GM19035 (cell line): Measurements from ENCODE around the gene NRG4.
A peak's percentile ranks its signal among the peaks of the same experiment; 100 is the strongest.
"Not testable (repeated sequence)": the region's sequence is repeated elsewhere in the genome, so short reads cannot be mapped to it uniquely, and the experiment has no call there.

Experiments
- ATAC-seq: cut with Tn5 transposase; IDR thresholded peaks from one replicate; pipeline ENCODE4 v1.9.1; 2021; ENCODE audit not compliant: unreplicated experiment

NRG4 gene

DNA sequence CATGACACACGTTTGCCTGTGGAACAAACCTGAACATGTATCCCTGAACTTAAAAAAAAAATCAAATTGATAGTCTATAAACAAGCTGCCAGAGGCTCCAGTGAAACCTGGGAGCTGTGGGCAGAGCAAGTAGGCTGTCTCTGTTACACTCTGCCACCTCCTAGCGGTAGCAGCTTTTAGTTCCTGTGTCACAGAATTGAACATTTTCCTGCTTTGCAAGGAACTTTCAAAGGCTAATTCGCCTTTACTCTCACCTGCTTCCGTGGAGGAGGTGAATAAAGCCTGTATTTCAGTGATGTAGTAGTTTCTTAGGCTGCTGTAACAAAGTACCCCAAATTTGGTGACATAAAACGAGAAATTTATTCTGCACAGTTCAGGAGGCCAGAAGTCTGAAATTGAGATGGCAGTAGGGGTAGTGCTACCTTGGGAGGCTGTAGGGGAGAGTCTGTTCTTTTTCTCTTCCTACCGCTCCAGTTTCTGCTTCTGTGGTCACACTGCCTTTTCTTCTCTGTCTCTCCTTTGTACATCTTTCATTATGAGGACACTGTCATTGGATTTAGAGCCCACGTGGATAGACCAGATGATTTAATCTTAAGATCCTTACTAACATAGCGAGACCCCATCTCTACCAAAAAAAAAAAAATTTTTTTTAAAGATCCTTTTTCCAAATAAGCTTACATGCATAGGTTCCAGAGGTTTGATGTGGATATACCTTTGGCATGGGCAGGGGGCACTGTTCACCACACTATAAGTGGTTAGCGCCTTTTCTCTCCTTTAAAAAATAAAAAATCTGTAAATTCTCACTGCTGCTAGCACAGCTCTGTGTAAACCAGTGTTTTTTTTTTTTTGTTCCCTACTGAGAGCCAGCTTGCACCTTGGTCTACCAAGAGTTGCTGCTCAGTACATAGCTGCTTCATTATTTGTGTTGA is 83.3 kb downstream of the NRG4 start:
- no peak for ATAC-seq

- no peak for ATAC-seq
Measured at GRCh38 chr15:75927601-75928000, 84.6 kb downstream of the NRG4 start.

DNA sequence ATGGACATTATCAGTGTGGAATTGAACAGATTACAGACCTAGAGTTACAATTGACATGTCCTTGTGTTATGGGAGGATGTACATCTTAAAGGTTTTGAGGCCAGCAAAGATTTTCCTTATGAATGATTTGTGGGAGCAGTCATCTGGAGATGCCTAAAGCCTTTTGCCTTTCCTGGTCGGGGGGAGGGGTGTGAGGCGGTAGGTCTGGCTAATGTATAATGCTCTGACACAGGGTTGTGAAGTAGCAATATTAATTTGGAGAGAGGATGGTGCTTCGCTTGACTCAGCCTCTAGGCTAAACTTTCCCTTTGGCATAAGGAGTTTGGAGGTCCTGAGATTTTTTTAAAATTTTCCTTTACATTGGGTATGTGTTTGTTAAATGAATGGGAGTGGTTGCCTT is 85.3 kb downstream of the NRG4 start:
- ATAC-seq, result no peak

DNA sequence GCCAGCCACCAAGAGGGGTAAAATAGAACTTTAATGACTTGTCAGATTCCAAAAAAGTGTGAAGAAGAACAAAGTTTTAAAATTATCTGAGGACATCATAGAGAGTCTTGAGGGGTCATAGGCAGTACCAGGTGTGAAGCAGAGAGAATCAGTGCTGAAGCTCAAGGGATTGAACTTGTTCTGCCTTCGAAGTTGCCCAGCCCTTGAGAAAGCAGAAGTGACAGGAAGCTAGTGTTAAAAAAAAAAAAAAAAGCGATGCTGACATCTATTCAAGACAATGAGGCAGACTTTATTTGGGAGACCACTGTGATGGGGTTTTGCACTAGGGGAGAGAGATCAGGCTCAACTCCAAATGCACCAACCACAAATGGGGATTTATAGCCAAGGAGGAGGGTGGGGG is 86.8 kb downstream of the NRG4 start:
- no peak for ATAC-seq

DNA sequence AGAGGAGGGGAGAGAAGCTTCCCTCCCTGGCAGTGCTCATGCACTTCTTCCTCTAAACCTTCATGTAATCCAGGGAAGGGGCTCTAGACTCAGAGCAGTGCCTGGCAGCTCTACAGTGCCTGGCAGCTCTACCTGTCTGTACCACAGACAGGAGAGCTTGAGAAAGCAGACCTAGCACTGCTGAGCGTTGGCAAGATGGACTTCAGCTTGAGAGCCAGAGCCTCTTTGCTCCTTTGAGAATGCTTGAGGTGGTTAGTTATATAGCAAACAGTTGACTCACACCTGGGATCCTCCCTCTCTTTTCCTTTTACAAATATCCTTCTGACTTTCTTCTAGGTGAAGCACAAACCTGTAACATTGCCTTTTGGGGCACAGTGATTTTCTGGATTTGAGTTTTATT is 87.6 kb downstream of the NRG4 start:
- no peak for ATAC-seq

DNA sequence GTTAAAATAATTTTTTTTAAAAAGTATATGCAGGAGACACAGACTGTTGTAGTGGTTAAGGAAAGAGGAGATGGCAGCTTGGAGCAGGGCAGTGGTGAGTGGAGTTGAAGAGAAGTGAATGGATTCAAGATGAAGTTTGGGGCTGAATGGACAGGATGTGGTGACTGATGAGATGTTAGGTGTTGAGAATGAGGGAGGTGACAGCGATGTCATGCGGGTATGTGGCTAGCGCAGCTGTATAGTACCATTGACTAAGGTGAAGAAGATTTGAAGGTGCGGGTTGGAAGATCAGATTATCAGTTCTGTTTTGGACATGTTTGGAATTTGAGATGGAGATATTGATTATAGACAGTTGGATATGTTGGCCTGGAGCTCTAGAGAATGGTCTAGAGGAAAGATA is 88.5 kb downstream of the NRG4 start:
- no peak for ATAC-seq

- no peak for ATAC-seq
Measured at GRCh38 chr15:75921732-75922703, 90.2 kb downstream of the NRG4 start.

DNA sequence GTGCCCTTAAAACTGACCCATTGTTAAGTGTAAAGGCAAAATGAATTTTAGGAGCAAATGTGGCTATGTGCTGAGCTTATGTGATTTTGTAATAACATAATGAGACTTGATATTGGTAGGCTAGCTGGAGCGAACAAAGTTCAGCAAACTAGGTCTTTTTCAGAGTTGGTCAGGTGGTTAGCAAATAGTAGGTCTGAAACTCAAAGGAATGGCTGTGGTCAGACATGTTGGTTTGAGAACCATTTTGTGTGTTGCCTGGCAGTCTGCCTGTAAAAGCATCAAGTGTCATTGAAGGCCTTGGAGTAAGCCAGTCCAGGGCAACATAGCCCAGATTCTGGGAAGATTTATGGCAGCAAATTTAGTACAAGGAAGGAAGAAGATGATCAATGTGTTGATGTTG is 92.1 kb downstream of the NRG4 start:
- no peak for ATAC-seq

GRCh38 chr15:75918135-75918534 is 94.1 kb downstream of the NRG4 start:
- ATAC-seq, result no peak

- ATAC-seq, result no peak
Measured at GRCh38 chr15:75916978-75917377, 95.2 kb downstream of the NRG4 start.

- not testable (repeated sequence) for ATAC-seq
Measured at GRCh38 chr15:75910355-75910754, 101.9 kb downstream of the NRG4 start.

DNA sequence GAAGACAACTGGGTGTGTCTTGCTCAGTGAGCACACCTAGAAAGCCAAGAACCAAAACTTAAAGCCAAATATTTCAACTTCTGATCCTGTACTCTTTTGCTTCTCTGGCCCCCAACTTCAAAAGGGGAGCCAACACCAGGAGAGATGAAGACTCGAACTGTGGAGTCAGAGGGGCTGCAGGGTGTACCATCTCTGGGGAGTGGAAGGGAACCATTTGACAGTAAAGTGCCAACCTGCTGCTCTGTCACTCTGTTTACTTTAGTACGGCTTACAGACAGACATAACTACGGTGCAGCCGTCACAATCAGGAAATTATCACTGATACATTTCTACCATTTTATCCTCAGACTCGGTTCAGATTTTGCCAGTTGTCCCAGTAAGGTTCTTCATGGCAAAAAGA is 107.0 kb downstream of the NRG4 start:
- no peak for ATAC-seq

- ATAC-seq, result peak; percentile 93
Measured at GRCh38 chr15:75903331-75904239, 108.6 kb downstream of the NRG4 start, which contains the start of gene FBXO22. TSS of gene FBXO22 (plus strand) at chr15:75903878. CDS start at chr15:75903964, 86 bp downstream.

- no peak for ATAC-seq
Measured at GRCh38 chr15:75902129-75902557, 110.1 kb downstream of the NRG4 start.

DNA sequence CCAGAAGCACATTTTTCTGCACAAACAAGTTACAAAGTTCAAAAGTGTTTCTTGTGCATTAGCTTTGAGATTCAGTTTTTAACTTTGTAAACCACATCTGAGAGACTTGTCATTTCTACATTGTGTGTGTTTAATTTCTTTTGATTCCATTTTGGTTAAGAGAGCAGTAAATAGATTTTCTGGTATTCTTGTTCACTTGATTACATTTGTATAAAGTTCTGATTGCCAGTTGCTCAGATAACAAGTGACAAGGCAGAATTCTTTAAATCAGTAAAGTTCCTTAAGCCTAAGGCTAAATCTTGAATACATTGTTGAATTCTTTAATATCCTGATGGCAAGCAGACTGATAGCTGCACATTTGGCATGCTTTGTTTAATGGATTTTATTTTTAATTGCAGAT is 111.6 kb downstream of the NRG4 start:
- ATAC-seq, result no peak

GRCh38 chr15:75895731-75896130 is 116.5 kb downstream of the NRG4 start:
- ATAC-seq, result no peak

- no peak for ATAC-seq
Measured at GRCh38 chr15:75891895-75892294, 120.3 kb downstream of the NRG4 start.
